NCI-H345 (cell line): ENCODE measurements around the gene RAB10.
A peak's percentile ranks its signal among the peaks of the same experiment; 100 is the strongest.
"Not testable (repeated sequence)": the region's sequence is repeated elsewhere in the genome, so short reads cannot be mapped to it uniquely, and the experiment has no call there.

Source experiments
- DNase-seq: peaks from one replicate; lab custom pipeline; 2025; lab: John Stamatoyannopoulos, UW

Gene RAB10

DNA sequence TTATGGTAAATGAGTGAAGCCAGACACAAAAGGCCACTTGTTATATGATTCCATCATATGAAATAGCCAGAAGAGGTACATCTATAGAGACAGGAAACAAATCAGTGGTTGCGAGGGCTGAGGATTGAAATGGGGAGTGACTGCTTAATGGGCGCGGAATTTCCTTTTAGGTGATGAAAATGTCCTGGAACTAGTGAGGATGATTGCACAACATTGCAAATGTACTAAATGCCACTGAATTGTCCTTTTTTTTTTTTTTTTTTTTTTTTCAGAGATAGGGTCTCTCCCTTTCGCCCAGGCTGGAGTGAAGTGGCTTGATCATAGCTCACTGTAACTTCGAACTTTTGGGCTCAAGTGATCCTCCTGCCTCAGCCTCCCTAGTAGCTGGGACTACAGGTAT is 123.7 kb downstream of the RAB10 start:
- DNase-seq = no peak

DNA sequence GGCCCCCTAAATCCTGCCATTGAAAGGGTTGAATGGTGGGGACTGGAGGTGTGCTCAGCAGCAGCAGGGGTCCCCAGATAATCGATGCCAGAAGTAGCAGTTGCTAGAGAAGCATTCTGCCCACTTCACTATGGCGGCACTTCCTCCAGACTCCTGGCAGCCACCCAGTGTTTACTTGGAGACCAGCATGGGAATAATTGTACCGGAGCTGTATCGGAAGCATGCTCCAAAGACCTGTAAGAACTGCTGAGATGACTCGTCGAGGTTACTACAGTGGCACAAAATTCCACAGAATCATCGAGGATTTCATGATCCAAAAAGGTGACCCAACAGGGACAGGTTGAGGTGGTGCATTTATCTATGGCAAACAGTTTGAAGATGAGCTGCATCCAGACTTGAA is 128.0 kb downstream of the RAB10 start:
- DNase-seq = no peak

DNA sequence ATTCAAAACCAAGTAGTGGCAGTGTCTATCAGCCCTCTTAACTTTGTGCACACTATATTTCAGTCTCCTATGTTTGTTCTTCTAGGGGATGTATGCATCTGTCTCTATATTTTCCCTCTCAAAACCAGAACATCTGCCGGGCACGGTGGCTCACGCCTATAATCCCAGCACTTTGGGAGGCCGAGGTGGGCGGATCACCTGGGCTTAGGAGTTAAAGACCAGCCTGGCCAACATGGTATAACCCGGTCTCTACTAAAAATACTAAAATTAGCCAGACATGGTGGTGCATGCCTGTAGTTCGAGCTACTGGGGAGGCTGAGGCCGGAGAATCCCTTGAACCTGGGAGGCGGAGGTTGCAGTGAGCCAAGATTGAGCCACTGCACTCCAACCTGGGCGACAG is 129.1 kb downstream of the RAB10 start:
- no peak for DNase-seq

DNA sequence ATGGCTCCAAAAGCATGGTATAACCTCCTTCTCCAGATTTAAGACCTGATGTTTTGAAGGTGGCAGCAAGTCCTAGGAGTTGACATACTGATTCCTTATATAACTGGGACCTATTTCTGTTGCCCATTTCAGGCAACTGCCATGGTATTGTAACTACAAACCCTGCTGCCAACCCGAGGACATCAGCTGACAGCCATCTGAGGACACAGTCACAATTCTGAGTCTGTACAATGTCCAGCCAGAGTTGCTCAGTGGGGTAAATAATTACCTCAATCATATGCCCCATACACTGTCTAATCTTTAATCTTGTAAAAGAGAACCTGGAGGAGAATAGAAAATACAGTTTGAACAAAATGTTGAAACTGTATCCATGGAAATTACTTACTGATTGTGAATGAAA is 130.3 kb downstream of the RAB10 start:
- no peak for DNase-seq

DNA sequence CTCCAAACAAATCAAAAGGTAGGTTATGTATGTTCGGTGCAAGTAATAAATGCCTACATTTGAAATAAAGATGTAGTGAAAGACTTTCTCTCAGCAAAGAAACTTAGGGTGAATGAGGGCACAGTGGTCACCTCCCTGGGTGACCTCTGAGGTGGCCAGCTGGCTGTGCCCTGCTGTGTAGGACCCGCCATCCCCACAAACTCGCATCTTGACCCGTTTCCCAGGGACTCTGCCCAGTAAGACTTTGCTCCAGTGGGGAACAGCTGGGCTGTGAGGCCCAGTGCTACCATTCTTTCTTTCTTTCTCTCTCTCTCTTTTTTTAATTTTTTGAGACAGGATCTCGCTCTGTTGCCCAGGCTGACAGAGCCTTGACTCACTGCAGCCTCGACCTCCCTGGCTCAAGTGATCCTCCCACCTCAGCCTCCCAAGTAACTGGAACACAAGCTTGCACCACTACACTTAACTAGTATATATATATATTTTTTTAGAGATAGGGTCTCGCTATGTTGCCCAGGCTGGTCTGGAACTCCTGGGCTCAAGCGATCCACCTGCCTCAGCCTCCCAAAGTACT is 130.8 kb downstream of the RAB10 start:
- DNase-seq = no peak

DNA sequence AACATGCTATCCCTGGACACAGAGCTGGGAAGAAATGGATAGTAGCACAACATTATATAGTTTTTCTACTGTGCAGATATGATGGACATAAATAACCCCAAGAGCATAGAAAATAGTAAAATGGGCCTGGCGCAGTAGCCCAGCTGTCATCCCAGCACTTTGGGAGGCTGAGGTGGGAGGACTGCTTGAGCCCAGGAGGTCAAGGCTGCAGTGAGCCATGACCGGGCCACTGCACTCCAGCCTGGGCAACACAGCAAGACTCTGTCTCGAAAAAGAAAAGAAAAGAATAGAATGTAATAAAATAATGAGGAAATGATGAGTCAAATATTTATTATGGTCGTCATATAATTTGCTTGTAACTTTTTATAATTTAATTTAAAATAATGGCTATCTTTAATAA is 131.5 kb downstream of the RAB10 start:
- no peak for DNase-seq

DNA sequence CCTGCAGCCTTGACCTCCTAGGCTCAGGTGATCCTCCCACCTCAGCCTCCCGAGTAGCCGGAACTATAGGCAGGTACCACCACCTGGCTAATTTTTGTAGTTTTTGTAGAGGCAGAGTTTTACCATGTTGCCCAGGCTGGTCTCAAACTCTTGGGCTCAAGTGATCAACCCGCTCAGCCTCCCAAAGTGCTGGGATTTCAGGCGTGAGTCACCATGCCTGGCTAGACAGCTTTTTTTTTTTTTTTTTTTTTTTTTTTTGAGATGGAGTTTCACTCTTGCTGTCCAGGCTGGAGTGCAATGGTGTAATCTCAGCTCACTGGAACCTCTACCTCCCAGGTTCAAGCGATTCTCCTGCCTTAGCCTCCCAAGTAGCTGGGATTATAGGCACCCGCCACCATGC is 132.7 kb downstream of the RAB10 start:
- DNase-seq = not testable (repeated sequence)

DNA sequence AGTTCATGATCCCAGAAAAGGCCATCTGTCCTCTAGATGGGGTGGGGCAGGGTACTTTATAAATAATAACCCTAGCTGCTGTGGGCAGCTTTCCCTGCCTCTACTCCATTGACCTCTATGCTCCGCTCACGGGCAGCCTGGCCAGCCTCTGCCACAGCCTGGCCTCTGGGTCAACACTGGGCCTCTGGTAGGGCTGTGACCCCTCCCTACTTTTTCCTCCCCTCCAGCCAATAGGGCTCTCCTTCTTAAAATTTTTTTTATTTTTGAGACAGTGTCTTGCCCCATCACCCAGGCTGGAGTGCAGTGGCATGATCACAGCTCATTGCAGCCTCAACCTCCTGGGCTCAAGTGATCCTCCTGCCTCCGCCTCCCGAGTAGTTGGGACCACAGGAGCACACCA is 134.9 kb downstream of the RAB10 start:
- no peak for DNase-seq

DNA sequence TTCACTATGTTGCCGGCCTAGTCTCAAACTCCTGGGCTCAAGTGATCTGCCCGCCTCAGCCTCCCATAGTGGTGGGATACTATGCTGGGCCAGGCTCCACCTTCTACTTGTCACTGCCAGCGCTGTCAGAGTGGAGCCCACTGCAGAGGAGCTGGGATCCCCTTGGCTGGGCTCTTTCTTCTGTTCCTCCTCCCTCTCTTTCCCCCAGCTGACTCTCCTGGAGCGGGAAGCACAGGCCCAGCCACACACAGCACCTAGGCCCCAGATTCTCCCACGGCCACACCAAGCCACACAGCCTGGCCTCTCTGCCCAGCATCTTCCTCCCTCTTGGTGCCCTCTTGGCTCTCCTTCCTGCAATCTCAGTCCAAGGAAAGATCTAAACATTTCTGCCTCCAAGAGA is 135.3 kb downstream of the RAB10 start:
- no peak for DNase-seq

DNA sequence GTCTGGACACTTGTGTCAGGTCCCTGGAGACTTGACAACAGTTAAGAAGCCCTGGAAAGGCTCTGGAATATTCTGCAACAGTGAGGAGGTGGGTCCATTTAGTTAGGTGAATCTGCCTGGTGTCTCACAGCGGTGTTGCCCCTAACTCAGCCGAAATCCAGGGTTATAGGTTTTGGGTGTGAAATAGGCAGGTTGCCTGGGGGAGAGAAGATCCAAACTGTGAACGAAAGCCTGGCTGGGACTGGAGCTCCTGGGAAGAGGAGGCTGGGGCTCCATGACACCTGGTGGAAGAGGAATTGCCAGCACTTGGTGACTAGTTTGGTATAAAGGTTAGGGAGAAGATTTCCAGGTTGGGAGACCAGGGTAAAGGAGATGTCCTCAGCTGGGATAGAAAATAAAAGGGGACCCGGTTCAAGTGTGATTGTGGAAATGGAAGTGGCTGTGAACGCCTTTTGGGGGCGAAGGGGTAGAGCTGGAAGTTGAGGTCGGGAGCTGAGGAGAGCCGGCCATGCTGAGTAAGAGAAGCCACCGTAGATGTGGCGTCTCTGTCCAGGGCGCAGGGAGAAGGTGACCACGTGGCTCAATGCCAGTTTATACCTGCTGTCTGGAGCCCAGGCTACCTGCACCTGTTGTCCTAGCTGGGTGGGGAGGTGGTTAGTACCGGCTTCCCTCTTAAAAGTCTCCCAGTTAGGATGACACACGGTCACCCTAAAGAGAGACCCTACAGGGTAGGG is 136.0 kb downstream of the RAB10 start:
- no peak for DNase-seq

DNA sequence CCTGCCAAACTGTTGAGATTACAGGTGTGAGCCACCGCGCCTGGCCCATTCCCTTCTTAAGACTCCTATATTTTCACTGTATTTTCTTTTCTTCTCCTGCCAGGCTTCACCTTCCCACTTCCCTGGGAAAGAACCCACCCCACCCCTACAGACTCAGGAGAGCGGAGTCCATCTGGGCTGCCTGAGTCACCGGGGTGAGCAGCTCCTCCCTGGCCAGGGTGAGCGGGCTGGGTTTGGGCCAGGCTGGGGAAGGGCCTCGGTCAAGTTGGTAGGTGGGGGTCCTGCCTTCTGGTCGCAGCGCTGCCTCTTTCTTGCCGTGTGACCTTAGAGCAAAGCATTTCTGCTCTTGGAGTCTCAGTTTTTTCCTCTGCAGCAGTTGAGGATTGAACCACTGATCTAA is 136.9 kb downstream of the RAB10 start:
- no peak for DNase-seq

DNA sequence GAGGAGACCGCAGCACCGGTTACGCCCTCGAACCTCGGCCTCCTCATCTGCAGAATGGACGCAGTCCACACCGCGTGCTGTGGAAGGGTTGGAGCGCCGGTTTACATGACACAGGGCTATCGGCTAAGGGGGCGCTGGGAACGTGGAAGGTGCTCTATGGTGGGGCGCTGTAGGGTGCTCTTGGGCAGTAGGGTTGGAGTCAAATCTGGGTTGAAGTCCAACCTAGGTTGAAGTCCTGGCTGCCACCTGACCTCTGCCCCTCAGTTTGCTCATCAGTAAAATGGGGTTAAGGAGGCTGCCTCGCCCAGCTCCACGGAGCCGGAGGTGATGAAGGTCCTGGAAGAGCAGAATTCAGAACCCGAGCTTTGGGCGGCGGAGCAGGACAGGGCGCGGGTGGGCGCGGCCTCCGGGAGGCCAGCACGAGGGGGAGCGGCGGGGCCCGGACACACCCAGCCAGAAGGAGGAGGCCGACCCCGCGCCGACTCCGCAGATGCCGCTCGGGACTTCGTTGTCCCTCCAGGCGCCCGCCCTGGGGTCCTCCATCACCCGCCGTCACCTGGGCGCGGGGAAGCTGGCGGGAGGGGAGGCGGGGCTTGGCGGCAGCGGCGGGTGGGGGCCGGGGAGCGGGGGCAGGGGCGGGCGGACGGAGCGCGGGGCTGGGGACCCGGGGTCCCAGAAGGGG is 138.4 kb downstream of the RAB10 start:
- peak; percentile 48 for DNase-seq

DNA sequence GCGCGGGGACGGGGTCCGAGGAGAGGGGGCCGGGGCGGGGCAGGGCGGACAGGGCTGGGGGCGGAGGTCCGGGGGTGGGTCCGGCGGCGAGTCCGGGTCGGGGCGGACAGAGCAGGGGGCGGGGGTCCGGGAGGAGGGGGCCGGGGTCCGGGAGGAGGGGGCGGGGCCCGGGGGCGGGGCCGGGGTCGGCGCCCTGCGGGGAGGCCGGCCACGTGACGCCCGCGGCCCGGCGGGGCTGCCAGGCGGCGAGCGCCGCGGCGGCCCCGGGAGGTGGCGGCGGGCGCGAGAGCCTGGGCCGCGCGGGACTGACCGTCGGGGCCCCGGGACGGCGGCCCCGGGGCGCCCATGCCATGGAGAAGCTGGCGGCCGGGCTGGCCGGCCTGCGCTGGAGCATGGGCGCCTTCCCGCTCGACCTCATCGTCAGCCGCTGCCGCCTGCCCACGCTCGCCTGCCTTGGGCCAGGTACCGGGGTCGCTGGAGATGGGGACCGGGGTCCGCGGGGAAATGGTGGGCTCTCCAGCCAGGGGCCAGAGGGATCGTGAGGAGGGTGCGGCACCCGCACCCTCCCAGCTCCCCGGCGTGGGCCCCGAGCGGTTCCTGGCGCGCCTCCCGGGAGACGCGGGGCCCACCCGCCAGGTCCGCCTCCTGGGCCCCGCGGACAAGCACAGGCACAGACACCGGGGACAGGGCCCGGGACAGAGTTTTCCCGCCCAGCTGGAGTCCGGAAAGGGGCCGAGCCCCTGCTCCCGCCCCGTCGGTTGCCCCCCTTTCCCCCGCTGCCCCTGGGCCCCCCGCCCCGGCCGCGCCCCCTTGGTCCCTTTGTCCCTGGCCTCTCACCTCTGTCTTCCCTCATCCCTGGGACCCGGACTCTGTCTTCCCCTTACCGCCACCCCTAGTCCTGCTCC is 139.2 kb downstream of the RAB10 start, which contains the start of gene GAREM2:
Gene GAREM2, plus strand, starts transcription at position 218 of the 905 bp plus-strand sequence. Its CDS starts 133 bp downstream, at position 351.
- peak; percentile 47 for DNase-seq

DNA sequence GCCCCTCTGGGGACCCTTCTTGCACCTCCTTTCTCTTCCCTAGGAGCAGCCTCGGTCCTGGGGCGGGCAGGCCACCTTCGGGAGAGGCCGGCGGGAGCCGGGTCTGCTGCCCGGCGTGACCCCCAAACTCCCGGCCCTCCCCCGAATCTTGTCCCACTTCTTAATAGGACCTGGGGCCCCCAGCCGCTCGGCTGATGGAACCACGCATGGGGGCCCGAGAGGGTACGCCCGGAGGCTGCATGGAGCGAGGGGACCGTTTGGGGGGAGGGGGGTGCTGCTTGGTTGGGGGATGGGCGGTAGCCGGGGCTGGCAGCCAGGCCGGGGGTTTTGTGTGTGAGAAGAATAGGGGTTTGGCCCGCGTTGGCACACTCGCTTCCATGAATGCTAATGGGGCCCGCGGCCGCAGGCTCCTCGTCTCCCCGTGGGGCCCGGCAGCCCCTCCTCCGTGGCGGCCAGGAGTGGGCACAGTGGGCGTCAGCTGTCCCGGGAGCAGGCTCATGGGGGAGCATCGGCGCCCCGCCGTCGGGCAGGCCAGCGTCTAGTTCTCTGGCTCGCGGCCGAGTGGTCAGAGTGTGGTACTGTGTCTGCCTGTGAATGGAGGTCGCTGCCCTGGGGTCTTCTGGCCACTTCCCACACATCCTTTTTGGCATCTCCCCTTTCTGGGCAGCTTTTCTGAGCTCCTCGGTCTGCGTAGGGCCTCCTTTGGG is 140.0 kb downstream of the RAB10 start:
- peak; percentile 26 for DNase-seq

DNA sequence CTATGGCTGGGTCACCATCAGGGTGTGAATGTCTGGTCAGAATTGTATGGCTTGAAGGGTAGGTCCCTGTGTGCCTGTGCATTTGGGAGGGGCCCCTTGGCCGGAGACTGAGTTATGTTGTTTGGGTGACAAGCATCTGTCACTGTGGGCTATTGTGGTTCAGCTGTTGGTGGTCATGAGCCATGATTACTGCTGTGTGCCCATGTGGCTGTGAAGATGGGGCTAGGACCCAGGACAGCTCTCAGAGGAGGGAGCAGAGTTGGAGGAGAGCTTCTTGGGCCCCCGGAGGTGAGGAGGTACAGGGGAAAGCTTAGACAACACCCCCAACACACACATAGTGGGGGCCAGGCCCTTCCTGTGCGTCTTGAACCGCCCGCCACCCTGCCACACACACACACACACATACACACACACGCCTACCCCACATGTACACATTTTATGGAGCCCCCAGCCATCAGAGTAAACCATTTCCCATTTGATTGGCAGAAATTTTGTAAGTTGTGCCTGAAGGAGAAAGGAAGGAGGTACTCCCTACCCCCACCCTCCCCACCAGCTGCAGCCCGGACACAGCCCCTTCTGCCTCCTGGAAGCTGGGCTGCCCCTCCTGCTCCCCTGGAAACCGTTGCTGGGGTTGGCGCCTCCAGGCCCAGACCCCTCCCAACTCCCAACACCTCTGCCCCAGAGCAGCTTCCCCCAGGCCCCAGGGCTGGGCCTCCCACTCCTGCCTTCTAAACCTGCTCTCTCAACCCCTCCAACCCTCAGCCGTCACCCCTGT is 141.0 kb downstream of the RAB10 start:
- no peak for DNase-seq

DNA sequence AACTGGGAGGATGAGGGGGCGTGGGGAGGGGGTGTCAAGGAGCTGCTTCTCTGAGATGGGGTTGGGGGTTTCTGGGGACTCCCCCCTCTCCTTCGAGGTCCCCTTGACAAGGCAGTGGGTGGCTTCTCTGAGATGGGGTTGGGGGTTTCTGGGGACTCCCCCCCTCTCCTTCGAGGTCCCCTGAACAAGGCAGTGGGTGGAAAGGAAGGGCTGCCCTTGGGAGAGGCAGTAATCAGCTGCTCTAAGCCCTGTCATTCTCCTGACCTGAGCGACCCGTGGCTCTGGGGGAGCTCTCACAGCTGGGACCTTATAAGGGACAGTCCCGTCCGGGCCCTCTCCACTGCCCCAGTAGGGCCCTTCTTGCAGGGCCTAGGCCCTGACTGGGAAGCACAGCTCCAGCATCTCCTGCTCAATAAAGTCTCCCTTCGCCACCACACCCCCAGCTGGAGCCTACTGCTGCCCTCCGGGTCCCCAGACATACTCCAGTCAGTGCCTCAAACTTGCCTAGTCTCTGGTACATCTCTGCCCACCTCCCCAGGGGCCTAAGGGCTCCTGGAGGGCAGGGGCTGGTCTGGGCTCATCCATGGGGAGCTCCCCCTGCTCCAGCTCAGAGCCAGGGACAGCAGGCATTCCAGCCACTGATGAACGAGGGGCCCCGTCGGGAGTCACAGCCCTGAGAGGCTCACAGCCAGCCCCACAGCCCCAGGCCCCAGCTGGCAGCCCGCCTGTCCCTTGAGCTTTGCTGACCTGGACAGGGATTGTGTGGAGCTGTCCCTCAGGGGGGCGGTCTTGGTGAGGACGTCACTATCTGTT is 141.8 kb downstream of the RAB10 start:
- no peak for DNase-seq

DNA sequence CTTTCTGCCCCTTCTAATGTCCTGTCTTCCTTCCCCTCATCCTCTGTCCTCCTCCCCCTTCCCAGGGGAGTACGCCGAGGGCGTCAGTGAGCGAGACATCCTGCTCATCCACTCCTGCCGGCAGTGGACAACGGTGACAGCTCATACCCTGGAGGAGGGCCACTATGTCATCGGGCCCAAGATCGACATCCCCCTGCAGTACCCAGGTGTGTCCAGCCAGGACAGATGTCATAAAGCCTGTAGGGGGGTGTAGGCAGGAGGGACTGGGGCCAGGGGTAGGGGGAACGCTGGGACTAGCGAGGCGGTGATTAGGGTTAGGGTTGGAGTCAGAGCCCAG is 142.4 kb downstream of the RAB10 start:
- DNase-seq = no peak

DNA sequence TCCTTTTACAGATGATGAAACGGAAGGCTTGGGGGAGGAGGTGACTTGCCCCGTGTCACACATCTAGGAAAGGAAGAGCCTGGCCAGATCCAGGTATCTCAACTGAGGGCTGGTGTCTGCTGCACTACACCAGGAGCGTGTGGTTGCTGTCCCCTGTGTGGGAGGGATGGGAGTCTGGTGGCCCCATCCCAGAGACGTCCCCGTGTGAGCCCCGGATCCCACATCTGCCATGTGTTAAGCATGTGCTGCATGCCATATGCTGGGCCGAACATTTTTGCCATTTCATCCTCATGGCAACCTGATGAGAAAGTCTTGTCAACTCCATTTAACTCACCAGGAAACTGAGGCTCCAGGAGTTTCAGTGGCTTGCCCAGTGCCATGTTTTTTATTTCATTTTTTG is 143.2 kb downstream of the RAB10 start:
- DNase-seq = no peak

DNA sequence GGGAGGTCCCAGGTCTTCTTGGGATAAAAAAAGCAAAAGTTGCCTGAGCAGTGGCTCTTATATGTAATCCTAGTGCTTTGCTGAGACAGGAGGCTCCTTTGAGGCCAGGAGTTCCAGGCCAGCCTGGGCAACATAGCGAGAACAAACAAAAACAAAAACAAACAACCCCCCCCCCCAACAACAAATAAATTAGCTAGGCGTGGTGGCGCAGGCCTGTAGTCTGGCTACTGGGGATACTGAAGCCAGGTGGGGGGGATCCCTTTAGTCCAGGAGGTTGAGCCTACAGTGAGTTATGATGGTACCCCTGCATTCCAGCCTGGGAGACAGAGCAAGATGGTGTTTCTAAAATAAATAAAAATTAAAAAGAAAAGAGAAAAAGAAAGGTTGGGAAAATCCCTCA is 144.4 kb downstream of the RAB10 start:
- DNase-seq = no peak

DNA sequence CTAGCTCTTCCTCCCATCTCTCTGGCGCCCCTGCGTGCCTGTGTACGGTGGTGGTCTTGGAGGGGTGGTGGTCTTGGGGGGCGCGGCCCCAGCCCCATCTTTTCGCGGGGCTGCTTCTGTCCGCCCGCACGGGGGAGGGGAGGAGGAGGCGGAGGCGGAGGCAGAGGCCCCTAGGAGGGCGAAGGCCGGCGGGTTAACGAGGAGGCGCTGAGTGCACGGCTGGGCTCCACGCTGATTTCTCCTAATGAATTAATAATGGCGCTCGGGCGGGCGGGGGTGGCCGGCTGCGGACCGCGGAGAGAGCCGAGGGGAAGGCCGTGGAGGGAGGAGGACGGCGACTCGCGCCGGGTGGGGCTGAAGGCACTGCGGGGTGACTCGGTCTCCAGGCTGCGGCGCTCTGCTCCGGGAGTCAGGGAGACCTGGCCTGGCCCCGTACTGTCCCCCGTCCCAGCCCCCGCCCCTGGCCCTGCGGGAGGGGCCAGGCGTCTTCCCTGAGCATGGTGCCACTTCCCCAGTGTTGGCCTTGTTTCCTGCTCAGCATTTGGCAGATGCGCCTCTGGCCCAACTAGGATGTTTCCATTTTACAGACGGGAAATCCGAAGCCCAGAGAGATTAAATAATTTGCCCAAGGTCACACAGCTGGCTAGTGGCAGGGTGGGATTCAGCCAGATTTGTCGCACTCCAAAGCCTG is 145.0 kb downstream of the RAB10 start:
- DNase-seq = no peak
